OCI-LY7 (cell line): ENCODE measurements around the gene CRELD2.

ENCODE experiments used
- EZH2phosphoT487 ChIP-seq: fragments of 200-600 bp; sonication (generic); IDR thresholded peaks from 2 replicates; pipeline ENCODE4 v1.6.1; 2018; ENCODE audit warnings: low read depth, borderline replicate concordance, mild to moderate bottlenecking, mixed run types, antibody characterized with exemption, low read length, moderate library complexity, mixed read lengths
- TF ChIP-seq, protein P1 (sequence below): fragments of 200-600 bp; sonication (generic); conservative IDR thresholded peaks from 2 replicates; pipeline ENCODE4 v1.5.1; 2014; ENCODE audit warnings: mild to moderate bottlenecking, antibody characterized with exemption, low read length, moderate library complexity, mixed read lengths

DNA sequence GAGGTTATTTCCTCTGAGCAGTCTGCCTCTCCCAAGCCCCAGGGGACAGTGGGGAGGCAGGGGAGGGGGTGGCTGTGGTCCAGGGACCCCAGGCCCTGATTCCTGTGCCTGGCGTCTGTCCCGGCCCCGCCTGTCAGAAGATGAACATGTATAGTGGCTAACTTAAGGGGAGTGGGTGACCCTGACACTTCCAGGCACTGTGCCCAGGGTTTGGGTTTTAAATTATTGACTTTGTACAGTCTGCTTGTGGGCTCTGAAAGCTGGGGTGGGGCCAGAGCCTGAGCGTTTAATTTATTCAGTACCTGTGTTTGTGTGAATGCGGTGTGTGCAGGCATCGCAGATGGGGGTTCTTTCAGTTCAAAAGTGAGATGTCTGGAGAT lies 45.2 kb downstream of the CRELD2 start:
- TF ChIP-seq, protein P1, sequence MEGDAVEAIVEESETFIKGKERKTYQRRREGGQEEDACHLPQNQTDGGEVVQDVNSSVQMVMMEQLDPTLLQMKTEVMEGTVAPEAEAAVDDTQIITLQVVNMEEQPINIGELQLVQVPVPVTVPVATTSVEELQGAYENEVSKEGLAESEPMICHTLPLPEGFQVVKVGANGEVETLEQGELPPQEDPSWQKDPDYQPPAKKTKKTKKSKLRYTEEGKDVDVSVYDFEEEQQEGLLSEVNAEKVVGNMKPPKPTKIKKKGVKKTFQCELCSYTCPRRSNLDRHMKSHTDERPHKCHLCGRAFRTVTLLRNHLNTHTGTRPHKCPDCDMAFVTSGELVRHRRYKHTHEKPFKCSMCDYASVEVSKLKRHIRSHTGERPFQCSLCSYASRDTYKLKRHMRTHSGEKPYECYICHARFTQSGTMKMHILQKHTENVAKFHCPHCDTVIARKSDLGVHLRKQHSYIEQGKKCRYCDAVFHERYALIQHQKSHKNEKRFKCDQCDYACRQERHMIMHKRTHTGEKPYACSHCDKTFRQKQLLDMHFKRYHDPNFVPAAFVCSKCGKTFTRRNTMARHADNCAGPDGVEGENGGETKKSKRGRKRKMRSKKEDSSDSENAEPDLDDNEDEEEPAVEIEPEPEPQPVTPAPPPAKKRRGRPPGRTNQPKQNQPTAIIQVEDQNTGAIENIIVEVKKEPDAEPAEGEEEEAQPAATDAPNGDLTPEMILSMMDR = no peak
- TF ChIP-seq EZH2phosphoT487 = no peak
